Esophagus muscularis mucosa (tissue), 4 donors: Measurements from ENCODE around the gene FBXW11. TPM values are rescaled to one million over a fixed set of nuclear protein-coding genes. Genes with fewer than 3 reads are reported as not detected.

Experiments
- DNase-seq: peaks from one replicate; pipeline ENCODE4 v3.0.0-alpha.2; 2017; ENCODE audit errors: extremely low spot score
- H3K27ac ChIP-seq, 4 donors: fragments of 200-600 bp; sonication (generic); replicated peaks in 1 of 4; 1 replicate in 3 of 4; 2 replicates in 1 of 4; pipeline ENCODE4 v1.5.1; 2016 to 2019; ENCODE audit warnings: mild to moderate bottlenecking in 1 of 4
- H3K27me3 ChIP-seq, 4 donors: fragments of 200-600 bp; sonication (generic); one replicate each; pipeline versions ENCODE4 v1.5.1 to v1.6.0; 2016 to 2019
- H3K36me3 ChIP-seq, 4 donors: fragments of 200-600 bp; sonication (generic); one replicate each; pipeline ENCODE4 v1.5.1; 2016 to 2019
- H3K4me1 ChIP-seq, 4 donors: fragments of 200-600 bp; sonication (generic); one replicate each; pipeline ENCODE4 v1.5.1; 2016 to 2019
- H3K4me3 ChIP-seq, 4 donors: fragments of 200-600 bp; sonication (generic); 1 replicate in 2 of 4; 2 replicates in 2 of 4; pipeline ENCODE4 v1.5.1; 2016 to 2019; ENCODE audit warnings: mild to moderate bottlenecking in 4 of 4, moderate library complexity in 1 of 4
- H3K9me3 ChIP-seq, 4 donors: fragments of 200-600 bp; sonication (generic); 1 replicate in 3 of 4; 2 replicates in 1 of 4; pipeline ENCODE4 v1.5.1; 2016 to 2019
- CTCF ChIP-seq, 3 experiments: fragments of 200-600 bp in 2 of 3; fragments of 450-650 bp in 1 of 3; sonication (generic) in 2 of 3; IDR thresholded peaks; one replicate each; pipeline ENCODE4 v1.5.1; 2017 to 2019; ENCODE audit warnings: antibody characterized with exemption in 3 of 3, mild to moderate bottlenecking in 2 of 3, moderate library complexity in 1 of 3
- EP300 ChIP-seq: sonication (generic); formaldehyde crosslinking; IDR thresholded peaks from one replicate; pipeline ENCODE4 v1.6.1; 2017; ENCODE audit warnings: antibody characterized with exemption
- POLR2A ChIP-seq: fragments of 450-650 bp; IDR thresholded peaks from one replicate; pipeline ENCODE4 v1.6.1; 2017; ENCODE audit warnings: antibody characterized with exemption, moderate library complexity, mild to moderate bottlenecking, low read depth
- POLR2AphosphoS5 ChIP-seq, 2 donors: sonication (generic); formaldehyde crosslinking; IDR thresholded peaks; one replicate each; pipeline ENCODE4 v1.6.1; 2017; ENCODE audit warnings: antibody characterized with exemption in 2 of 2
- WGBS: methylation state at CpG from one replicate; pipeline ENCODE4 v1.1.5; 2018; 5-methylcytosine and 5-hydroxymethylcytosine counted together
- intact Hi-C: fragments of 100-400 bp; cut with DNase I; formaldehyde crosslinking; loops from one replicate; pipeline ENCODE4 v1.15.1; 2023
- total RNA-seq, 4 donors: library from RNA; depleted of rRNA; stranded (reverse); fragments of >200 nt; gene quantifications; one replicate each; pipeline versions ENCODE4 v1.1.0 to v1.2.1, GENCODE V29; 2016

The FBXW11 gene
- total RNA-seq, 4 donors from 2014 or later, result 60.8 to 75.6 (median 66.3) TPM

- Histone ChIP-seq H3K36me3 (peaks cover 18 to 68% (median 64%) of the 10 kb centered on the region in 4 donors), H3K27me3 (no peaks in the 10 kb centered on the region), H3K9me3 (no peaks in the 10 kb centered on the region), H3K4me3 (no peak overlapping the region), H3K27ac (no peak overlapping the region), H3K4me1 (peaks cover 5 to 12% (median 10%) of the 10 kb centered on the region in 4 donors)
- DNase-seq, result no peak
- 90% methylated on average over 12 of the region's 12 CpGs for WGBS
- intact Hi-C loops, result no loop called here
- TF ChIP-seq CTCF (IDR thresholded peaks at IDR 0.05) (no peak), POLR2AphosphoS5 (IDR thresholded peaks at IDR 0.05) (no peak)
These were observed 42.2 kb upstream of the FBXW11 start for GRCh38 chr5:172048539-172049101.

GRCh38 chr5:172048170-172048422 is 41.7 kb upstream of the FBXW11 start:
- Histone ChIP-seq H3K27me3 (no peaks in the 10 kb centered on the region), H3K27ac (no peak overlapping the region), H3K9me3 (no peaks in the 10 kb centered on the region), H3K4me1 (peaks cover 5 to 12% (median 10%) of the 10 kb centered on the region in 4 donors), H3K4me3 (no peak overlapping the region), H3K36me3 (peaks cover 18 to 70% (median 65%) of the 10 kb centered on the region in 4 donors)
- TF ChIP-seq POLR2AphosphoS5 (IDR thresholded peaks at IDR 0.05) (no peak), CTCF (IDR thresholded peaks at IDR 0.05) (no peak), POLR2A (no peak), EP300 (no peak)
- no peak for DNase-seq
- intact Hi-C loops, result no loop called here
- 64% methylated on average over 1 of the region's 1 CpG for WGBS

- Histone ChIP-seq H3K36me3 (peaks cover 12 to 58% (median 53%) of the 10 kb centered on the region in 4 donors), H3K9me3 (no peaks in the 10 kb centered on the region), H3K27ac (no peak overlapping the region), H3K4me1 (no peaks in the 10 kb centered on the region), H3K27me3 (no peaks in the 10 kb centered on the region), H3K4me3 (no peak overlapping the region)
- no peak for DNase-seq
- TF ChIP-seq POLR2A, result no peak
- no peak for TF ChIP-seq EP300
- TF ChIP-seq CTCF (IDR thresholded peaks at IDR 0.05), result no peak
- no peak for TF ChIP-seq POLR2AphosphoS5 (IDR thresholded peaks at IDR 0.05)
- intact Hi-C loops, result no loop called here
- WGBS, result 93% methylated on average over 4 of the region's 4 CpGs
These were observed 40.2 kb upstream of the FBXW11 start for GRCh38 chr5:172046593-172046992.

- Histone ChIP-seq H3K4me3 (no peak overlapping the region), H3K27ac (no peak overlapping the region), H3K27me3 (no peaks in the 10 kb centered on the region), H3K9me3 (no peaks in the 10 kb centered on the region), H3K36me3 (peaks cover 12 to 45% (median 40%) of the 10 kb centered on the region in 4 donors), H3K4me1 (peaks cover 0 to 3% (median under 1%) of the 10 kb centered on the region in 4 donors)
- 66% methylated on average over 7 of the region's 7 CpGs for WGBS
- no peak for DNase-seq
- intact Hi-C loops, result no loop called here
- TF ChIP-seq EP300 (no peak), POLR2A (no peak), POLR2AphosphoS5 (IDR thresholded peaks at IDR 0.05) (no peak), CTCF (IDR thresholded peaks at IDR 0.05) (no peak)
These were observed 38.8 kb upstream of the FBXW11 start for GRCh38 chr5:172045315-172045632.

GRCh38 chr5:172044631-172045314 is 38.3 kb upstream of the FBXW11 start:
- Histone ChIP-seq H3K4me1 (peaks cover 0 to 8% (median 3%) of the 10 kb centered on the region in 4 donors), H3K27me3 (no peaks in the 10 kb centered on the region), H3K27ac (no peak overlapping the region), H3K36me3 (peaks cover 12 to 40% (median 35%) of the 10 kb centered on the region in 4 donors), H3K9me3 (no peaks in the 10 kb centered on the region), H3K4me3 (no peak overlapping the region)
- TF ChIP-seq POLR2AphosphoS5 (IDR thresholded peaks at IDR 0.05) (no peak), CTCF (IDR thresholded peaks at IDR 0.05) (no peak), EP300 (no peak), POLR2A (no peak)
- WGBS, result 87% methylated on average over 14 of the region's 14 CpGs
- DNase-seq, result no peak
- intact Hi-C loops, result loop anchor here (5.0 kb wide), 1 partner anchor 627 kb away; the partner anchor contains the start of gene FGF18
